Body of pancreas (tissue), 4 donors: ENCODE measurements around the gene TMEM208.

Experiments used
- POLR2A ChIP-seq, 3 donors: fragments of 450-650 bp; IDR thresholded peaks; one replicate each; pipeline ENCODE4 v1.6.1; 2016; ENCODE audit warnings: antibody characterized with exemption in 3 of 3, mild to moderate bottlenecking in 2 of 3
- TF ChIP-seq, protein P1 (sequence below), 7 experiments: fragments of 450-650 bp in 4 of 7; fragments of 200-600 bp in 3 of 7; sonication (generic) in 3 of 7; IDR thresholded peaks; one replicate each; pipeline ENCODE4 v1.5.1; 2016 to 2019; ENCODE audit warnings: antibody characterized with exemption in 7 of 7

DNA sequence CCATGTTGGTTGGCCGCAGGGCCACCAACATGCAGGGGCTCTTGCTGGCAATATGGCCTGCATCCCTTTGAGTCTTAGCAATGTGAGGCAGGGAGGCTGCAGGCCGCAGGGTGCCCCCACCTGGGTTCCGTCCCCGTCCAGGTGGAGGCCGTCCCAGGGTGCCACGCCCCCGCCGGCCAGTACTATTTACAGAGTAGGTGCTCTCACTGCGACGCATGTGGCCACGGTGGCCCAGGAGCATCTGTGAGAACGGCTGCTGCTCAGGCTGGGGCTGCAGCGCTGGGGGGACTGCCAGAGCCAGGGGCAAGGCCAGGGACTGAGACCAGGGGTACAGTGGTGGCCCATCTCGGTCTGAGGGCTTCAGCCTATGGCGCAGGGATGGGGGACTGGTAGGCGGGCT lies 46.8 kb upstream of the TMEM208 start:
- TF ChIP-seq, protein P1, sequence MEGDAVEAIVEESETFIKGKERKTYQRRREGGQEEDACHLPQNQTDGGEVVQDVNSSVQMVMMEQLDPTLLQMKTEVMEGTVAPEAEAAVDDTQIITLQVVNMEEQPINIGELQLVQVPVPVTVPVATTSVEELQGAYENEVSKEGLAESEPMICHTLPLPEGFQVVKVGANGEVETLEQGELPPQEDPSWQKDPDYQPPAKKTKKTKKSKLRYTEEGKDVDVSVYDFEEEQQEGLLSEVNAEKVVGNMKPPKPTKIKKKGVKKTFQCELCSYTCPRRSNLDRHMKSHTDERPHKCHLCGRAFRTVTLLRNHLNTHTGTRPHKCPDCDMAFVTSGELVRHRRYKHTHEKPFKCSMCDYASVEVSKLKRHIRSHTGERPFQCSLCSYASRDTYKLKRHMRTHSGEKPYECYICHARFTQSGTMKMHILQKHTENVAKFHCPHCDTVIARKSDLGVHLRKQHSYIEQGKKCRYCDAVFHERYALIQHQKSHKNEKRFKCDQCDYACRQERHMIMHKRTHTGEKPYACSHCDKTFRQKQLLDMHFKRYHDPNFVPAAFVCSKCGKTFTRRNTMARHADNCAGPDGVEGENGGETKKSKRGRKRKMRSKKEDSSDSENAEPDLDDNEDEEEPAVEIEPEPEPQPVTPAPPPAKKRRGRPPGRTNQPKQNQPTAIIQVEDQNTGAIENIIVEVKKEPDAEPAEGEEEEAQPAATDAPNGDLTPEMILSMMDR (IDR thresholded peaks at IDR 0.05), result no peak
- TF ChIP-seq POLR2A (IDR thresholded peaks at IDR 0.05), result no peak
